ENCODE measurements around the gene VWA5B1.

DNA sequence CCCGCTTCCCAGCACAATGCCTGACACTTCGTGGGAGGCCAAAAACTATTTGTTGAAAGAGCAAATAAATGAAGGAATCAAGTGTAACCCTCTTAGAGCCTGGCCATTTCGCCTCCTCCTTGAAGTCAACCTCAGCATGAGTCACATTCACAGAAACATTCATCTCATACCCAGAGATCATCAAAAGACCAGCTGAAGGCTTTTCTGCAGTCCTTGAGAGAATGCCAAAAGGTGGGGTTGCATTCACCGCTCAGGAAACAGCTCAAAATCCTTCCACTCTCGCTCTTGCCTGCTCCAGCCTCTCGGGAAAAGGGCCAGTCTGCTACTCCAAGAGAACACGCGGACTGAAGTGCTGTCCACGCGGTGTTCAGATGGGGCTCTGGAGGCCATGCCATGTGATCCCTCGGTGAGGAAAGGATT lies 90.0 kb downstream of the VWA5B1 start:
- TF ChIP-seq, protein P1, sequence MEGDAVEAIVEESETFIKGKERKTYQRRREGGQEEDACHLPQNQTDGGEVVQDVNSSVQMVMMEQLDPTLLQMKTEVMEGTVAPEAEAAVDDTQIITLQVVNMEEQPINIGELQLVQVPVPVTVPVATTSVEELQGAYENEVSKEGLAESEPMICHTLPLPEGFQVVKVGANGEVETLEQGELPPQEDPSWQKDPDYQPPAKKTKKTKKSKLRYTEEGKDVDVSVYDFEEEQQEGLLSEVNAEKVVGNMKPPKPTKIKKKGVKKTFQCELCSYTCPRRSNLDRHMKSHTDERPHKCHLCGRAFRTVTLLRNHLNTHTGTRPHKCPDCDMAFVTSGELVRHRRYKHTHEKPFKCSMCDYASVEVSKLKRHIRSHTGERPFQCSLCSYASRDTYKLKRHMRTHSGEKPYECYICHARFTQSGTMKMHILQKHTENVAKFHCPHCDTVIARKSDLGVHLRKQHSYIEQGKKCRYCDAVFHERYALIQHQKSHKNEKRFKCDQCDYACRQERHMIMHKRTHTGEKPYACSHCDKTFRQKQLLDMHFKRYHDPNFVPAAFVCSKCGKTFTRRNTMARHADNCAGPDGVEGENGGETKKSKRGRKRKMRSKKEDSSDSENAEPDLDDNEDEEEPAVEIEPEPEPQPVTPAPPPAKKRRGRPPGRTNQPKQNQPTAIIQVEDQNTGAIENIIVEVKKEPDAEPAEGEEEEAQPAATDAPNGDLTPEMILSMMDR (IDR thresholded peaks at IDR 0.05), result no peak
- no peak for TF ChIP-seq POLR2A (IDR thresholded peaks at IDR 0.05)
- no peak for TF ChIP-seq POLR2AphosphoS5 (IDR thresholded peaks at IDR 0.05; ENCODE audit: insufficient read depth in 1 of 2, low read depth in 1 of 2)

Measured in vagina (tissue), 2 donors.